ENCODE results near the gene DEFB131A.
"Not testable (repeated sequence)": the region's sequence is repeated elsewhere in the genome, so short reads cannot be mapped to it uniquely, and the experiment has no call there.

DNA sequence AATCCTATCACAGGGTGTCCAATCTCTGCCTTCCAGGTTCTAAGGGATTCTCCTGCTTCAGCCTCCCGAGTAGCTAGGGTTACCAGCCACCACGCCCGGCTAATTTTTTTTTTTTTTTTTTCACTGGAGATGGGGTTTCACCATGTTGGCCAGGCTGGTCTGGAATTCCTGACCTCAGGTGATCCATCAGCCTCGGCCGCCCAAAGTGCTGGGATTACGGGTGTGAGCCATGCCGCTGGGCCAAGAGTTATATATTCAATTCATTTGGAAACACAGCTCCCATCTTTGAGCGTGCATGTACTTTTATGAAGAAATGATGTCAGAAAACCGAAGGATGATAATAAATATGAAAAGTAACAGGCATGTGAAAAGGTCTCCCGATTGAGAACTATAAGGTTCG is 38.7 kb downstream of the DEFB131A start:
- not testable (repeated sequence) for TF ChIP-seq POLR2A (IDR thresholded peaks at IDR 0.05)
- TF ChIP-seq, protein P1, sequence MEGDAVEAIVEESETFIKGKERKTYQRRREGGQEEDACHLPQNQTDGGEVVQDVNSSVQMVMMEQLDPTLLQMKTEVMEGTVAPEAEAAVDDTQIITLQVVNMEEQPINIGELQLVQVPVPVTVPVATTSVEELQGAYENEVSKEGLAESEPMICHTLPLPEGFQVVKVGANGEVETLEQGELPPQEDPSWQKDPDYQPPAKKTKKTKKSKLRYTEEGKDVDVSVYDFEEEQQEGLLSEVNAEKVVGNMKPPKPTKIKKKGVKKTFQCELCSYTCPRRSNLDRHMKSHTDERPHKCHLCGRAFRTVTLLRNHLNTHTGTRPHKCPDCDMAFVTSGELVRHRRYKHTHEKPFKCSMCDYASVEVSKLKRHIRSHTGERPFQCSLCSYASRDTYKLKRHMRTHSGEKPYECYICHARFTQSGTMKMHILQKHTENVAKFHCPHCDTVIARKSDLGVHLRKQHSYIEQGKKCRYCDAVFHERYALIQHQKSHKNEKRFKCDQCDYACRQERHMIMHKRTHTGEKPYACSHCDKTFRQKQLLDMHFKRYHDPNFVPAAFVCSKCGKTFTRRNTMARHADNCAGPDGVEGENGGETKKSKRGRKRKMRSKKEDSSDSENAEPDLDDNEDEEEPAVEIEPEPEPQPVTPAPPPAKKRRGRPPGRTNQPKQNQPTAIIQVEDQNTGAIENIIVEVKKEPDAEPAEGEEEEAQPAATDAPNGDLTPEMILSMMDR (IDR thresholded peaks at IDR 0.05) = not testable (repeated sequence)
